Stimulated activated effector memory CD8-positive, alpha-beta T cell treated with anti-CD3 and anti-CD28 coated beads, Interleukin-12 subunit alpha, Interleukin-12 subunit beta, amount 100 ng/mL, for 72 hours (primary cell): ENCODE results near the gene RAX2.

Experiments used
- ATAC-seq: fragments of 150-1000 bp; cut with Tn5 transposase; 2 replicates; pipeline ENCODE4 v1.10.0; 2021
- DNase-seq, 2 donors: peaks; one replicate each; pipeline ENCODE4 v3.0.0; 2021 to 2022; ENCODE audit warnings: low spot score in 2 of 2
- H3K27ac Mint-ChIP-seq: one replicate; pipeline ENCODE4 v1.8.0; 2022; ENCODE audit warnings: mild to moderate bottlenecking, mixed read lengths
- H3K36me3 Mint-ChIP-seq: one replicate; pipeline ENCODE4 v1.8.0; 2022; ENCODE audit warnings: mild to moderate bottlenecking, mixed read lengths
- H3K4me1 Mint-ChIP-seq: one replicate; pipeline ENCODE4 v1.8.0; 2022; ENCODE audit warnings: mixed read lengths
- H3K4me3 Mint-ChIP-seq: one replicate; pipeline ENCODE4 v1.8.0; 2022; ENCODE audit warnings: mild to moderate bottlenecking, mixed read lengths
- H3K9me3 Mint-ChIP-seq: one replicate; pipeline ENCODE4 v1.8.0; 2022; ENCODE audit warnings: mixed read lengths

RAX2 gene

DNA sequence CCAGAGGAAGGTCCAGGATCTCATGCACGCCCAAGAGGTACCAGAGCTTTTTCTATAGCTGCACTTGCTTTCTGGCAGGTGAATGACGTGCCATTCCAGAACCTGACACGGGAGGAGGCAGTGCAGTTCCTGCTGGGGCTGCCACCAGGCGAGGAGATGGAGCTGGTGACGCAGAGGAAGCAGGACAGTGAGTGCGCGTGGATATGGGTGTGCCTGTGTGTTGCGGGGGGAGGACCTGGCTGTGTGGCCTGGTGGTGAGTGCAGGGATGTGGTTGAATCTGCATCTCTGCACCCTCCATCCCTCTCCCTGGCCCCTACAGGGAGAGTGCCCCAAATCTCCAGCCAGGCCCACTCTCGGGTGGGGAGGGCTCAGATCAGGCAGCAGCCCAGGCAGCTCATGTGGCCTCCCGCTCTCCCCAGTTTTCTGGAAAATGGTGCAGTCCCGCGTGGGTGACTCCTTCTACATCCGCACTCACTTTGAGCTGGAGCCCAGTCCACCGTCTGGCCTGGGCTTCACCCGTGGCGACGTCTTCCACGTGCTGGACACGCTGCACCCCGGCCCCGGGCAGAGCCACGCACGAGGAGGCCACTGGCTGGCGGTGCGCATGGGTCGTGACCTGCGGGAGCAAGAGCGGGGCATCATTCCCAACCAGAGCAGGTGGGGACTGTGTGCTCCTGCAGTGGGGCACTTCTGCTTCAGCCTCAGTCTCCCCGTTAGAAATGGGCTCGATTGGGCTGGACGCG is 33.4 kb downstream of the RAX2 start:
- ATAC-seq = no peak
- no peaks in the 10 kb centered on the region for H3K9me3 Mint-ChIP-seq
- DNase-seq = no peak
- H3K4me1 Mint-ChIP-seq = peaks cover 6% of the 10 kb centered on the region
- H3K36me3 Mint-ChIP-seq = no peaks in the 10 kb centered on the region
- H3K4me3 Mint-ChIP-seq = no peak overlapping the region
- H3K27ac Mint-ChIP-seq = no peak overlapping the region

DNA sequence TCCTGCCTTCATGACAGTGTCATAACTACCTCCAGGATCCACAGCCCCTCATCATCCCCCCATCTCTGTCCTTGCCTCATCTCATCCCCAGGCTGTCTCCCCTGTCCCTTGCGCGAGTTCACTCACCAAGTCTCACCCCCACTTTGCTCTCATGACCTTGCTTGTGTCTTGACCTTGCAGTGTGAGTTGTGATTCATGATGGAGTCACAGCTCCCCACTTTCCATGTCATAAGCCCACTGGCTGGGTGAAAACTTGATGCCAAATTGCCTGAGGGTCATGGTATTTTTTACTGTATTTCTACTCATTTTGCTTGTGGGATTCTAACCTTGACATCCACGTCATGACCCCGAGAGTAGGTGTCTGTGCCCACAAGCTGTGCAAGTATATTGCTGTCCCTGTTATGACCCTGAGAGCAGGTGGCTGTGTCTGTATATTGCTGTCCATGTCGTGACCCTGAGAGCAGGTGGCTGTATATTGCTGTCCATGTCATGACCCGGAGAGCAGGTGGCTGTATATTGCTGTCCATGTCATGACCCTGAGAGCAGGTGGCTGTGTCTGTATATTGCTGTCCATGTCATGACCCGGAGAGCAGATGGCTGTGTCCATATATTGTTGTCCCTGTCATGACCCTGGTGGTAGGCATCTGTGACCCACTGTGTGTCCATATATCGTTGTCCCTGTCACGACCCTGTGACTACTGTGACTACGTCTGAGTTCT is 34.4 kb downstream of the RAX2 start:
- Mint-ChIP-seq H3K27ac (no peak overlapping the region), H3K4me1 (peaks cover 6% of the 10 kb centered on the region), H3K9me3 (no peaks in the 10 kb centered on the region), H3K36me3 (no peaks in the 10 kb centered on the region), H3K4me3 (no peak overlapping the region)
- DNase-seq (no peak), ATAC-seq (no peak)

DNA sequence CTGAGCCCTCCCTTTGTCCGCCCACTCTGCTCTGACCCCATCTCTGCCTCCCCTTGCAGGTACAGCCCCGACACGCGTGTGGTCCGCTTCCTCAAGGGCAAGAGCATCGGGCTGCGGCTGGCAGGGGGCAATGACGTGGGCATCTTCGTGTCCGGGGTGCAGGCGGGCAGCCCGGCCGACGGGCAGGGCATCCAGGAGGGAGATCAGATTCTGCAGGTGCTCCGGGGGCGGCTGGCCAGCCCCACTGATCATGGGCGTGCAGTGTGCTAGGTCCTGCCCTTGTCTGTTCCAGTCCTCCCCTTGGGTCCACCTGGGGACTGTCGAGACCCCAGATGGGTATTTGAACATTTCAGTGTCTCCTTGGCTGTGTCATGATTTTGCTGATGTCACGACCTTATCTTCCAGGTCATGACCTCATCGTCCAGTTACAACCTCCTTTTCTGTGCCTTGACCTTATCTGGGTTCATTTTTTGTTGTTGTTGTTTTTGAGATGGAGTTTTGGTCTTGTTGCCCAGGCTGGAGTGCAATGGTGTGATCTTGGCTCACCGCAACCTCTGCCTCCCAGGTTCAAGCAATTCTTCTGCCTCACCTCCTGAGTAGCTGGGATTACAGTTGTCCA is 35.8 kb downstream of the RAX2 start:
- Mint-ChIP-seq H3K4me1 (peaks cover 6% of the 10 kb centered on the region), H3K4me3 (no peak overlapping the region)
- DNase-seq = no peak

GRCh38 chr19:3734310-3734600 is 37.8 kb downstream of the RAX2 start:
- ATAC-seq = no peak
- H3K36me3 Mint-ChIP-seq = no peaks in the 10 kb centered on the region
- no peaks in the 10 kb centered on the region for H3K9me3 Mint-ChIP-seq
- H3K4me1 Mint-ChIP-seq = peaks cover 8% of the 10 kb centered on the region
- H3K4me3 Mint-ChIP-seq = no peak overlapping the region
- no peak overlapping the region for H3K27ac Mint-ChIP-seq
- no peak for DNase-seq

More for the DNA sequence above, 35.8 kb downstream of the RAX2 start:
- ATAC-seq = no peak
- H3K36me3 Mint-ChIP-seq = no peaks in the 10 kb centered on the region
- H3K27ac Mint-ChIP-seq = no peak overlapping the region
- no peaks in the 10 kb centered on the region for H3K9me3 Mint-ChIP-seq

DNA sequence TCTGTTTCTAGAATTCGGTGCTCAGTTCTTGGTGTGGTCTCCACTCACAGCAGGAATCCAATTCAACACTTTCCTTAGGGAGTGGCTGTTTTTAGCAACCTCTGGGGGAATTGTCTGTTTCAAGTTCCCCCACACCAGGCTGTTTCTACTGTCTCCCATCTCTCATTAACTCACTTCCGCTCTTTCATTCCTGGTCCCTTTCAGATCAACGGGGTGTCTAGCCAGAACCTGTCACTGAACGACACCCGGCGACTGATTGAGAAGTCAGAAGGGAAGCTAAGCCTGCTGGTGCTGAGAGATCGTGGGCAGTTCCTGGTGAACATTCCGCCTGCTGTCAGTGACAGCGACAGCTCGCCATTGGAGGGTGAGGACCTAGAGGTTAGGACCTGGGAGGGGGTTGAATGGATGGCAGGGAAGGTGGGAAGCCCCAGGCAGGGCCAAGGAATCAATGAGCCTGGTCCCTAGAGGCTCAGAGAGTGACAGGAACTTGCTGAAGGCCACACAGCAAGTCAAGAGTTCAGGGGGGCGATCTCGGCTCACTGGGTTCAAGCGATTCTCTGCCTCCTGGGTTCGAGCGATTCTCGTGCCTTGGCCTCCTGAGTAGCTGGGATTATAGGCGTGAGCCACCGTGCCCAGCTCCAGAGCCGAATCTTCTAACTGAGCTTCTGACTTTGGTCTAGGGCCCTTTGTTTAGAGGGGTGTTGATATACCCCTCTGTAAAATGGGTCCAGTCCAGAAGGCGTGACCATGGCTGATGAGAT is 38.3 kb downstream of the RAX2 start:
- ATAC-seq (no peak), DNase-seq (no peak)
- no peak overlapping the region for H3K27ac Mint-ChIP-seq
- H3K4me3 Mint-ChIP-seq = no peak overlapping the region
- H3K4me1 Mint-ChIP-seq = peaks cover 12% of the 10 kb centered on the region
- no peaks in the 10 kb centered on the region for H3K36me3 Mint-ChIP-seq
- no peaks in the 10 kb centered on the region for H3K9me3 Mint-ChIP-seq

- Mint-ChIP-seq H3K4me1 (peaks cover 6% of the 10 kb centered on the region), H3K36me3 (no peaks in the 10 kb centered on the region), H3K9me3 (no peaks in the 10 kb centered on the region), H3K27ac (no peak overlapping the region), H3K4me3 (no peak overlapping the region)
- DNase-seq (no peak), ATAC-seq (no peak)
Measured at GRCh38 chr19:3732108-3732507, 39.9 kb downstream of the RAX2 start.

- H3K4me3 Mint-ChIP-seq = no peak overlapping the region
- no peak for DNase-seq
- no peaks in the 10 kb centered on the region for H3K9me3 Mint-ChIP-seq
- no peak for ATAC-seq
- no peaks in the 10 kb centered on the region for H3K36me3 Mint-ChIP-seq
- H3K4me1 Mint-ChIP-seq = peaks cover 6% of the 10 kb centered on the region
- H3K27ac Mint-ChIP-seq = no peak overlapping the region
Measured at GRCh38 chr19:3730457-3730958, 41.5 kb downstream of the RAX2 start.

DNA sequence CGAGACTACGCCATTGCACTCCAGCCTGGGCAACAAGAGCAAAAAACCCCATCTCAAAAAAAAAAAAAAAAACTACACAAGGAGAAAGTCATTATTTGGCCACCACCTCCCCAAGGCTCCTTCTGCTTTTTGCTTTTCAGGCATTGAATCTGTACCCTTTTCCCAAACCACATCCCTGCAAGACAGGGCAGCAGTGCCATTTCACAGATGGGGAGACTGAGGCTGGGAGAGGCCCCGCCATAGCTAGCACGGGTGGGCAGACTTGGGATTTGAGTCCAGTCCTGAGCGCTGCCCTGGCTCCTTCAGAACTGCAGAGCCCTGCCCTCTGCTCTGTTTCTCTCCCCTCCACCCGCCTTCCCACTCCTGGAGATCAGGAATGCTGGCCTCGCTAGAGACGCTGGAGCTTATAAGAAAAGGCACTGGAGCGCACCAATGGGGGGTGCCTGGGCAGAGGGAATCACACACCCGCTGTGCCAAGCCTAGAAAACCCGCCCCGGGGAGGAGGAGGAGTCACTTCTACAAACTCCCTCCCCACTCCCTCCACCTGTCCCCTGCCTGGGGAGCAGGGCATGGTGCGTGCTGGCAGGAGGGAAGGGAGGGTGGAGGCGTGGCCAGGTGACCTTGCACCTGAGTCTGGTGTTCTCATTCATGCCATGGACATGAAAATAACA is 46.3 kb downstream of the RAX2 start:
- H3K27ac Mint-ChIP-seq = no peak overlapping the region
- H3K4me3 Mint-ChIP-seq = no peak overlapping the region
- peaks cover 14% of the 10 kb centered on the region for H3K4me1 Mint-ChIP-seq
- H3K36me3 Mint-ChIP-seq = no peaks in the 10 kb centered on the region
- H3K9me3 Mint-ChIP-seq = no peaks in the 10 kb centered on the region
- ATAC-seq (no peak), DNase-seq (no peak)

DNA sequence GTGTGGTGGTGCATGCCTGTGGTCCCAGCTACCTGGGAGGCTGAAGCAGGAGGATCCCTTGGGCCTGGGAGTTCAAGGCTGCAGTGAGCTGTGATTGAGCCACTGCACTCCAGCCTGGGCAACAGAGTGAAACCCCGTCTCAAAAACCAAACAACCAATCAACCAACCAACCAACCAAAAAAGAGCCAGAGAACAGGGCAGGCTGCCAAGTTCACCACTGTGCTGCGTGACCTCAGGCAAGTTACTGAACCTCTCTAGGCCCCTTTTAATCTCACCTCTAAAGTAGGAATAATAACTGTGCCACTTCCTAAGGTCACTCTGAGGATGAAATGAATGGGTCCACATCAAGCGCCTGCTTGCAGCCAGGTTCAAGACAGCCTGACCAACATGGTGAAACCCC is 46.9 kb downstream of the RAX2 start:
- DNase-seq = no peak
- Mint-ChIP-seq H3K27ac (no peak overlapping the region), H3K36me3 (no peaks in the 10 kb centered on the region), H3K9me3 (no peaks in the 10 kb centered on the region), H3K4me3 (no peak overlapping the region), H3K4me1 (peaks cover 16% of the 10 kb centered on the region)
- no peak for ATAC-seq

- no peak overlapping the region for H3K4me3 Mint-ChIP-seq
- H3K9me3 Mint-ChIP-seq = no peaks in the 10 kb centered on the region
- peaks cover 15% of the 10 kb centered on the region for H3K4me1 Mint-ChIP-seq
- ATAC-seq (no peak), DNase-seq (no peak)
- no peaks in the 10 kb centered on the region for H3K36me3 Mint-ChIP-seq
- H3K27ac Mint-ChIP-seq = no peak overlapping the region
Measured at GRCh38 chr19:3723883-3724282, 48.1 kb downstream of the RAX2 start.

GRCh38 chr19:3723110-3723488 is 48.9 kb downstream of the RAX2 start:
- Mint-ChIP-seq H3K27ac (no peak overlapping the region), H3K36me3 (no peaks in the 10 kb centered on the region), H3K4me3 (no peak overlapping the region), H3K9me3 (no peaks in the 10 kb centered on the region), H3K4me1 (peaks cover 15% of the 10 kb centered on the region)
- no peak for ATAC-seq
- no peak for DNase-seq

- Mint-ChIP-seq H3K4me3 (peak overlapping the region; percentile 63), H3K4me1 (peaks cover 15% of the 10 kb centered on the region), H3K9me3 (no peaks in the 10 kb centered on the region), H3K36me3 (no peaks in the 10 kb centered on the region), H3K27ac (no peak overlapping the region)
- ATAC-seq (no peak), DNase-seq (no peak)
Measured at GRCh38 chr19:3722443-3723109, 49.5 kb downstream of the RAX2 start.

- no peak for DNase-seq
- peaks cover 15% of the 10 kb centered on the region for H3K4me1 Mint-ChIP-seq
- no peaks in the 10 kb centered on the region for H3K36me3 Mint-ChIP-seq
- no peak overlapping the region for H3K27ac Mint-ChIP-seq
- no peaks in the 10 kb centered on the region for H3K9me3 Mint-ChIP-seq
- no peak for ATAC-seq
- H3K4me3 Mint-ChIP-seq = peak overlapping the region; percentile 63
Measured at GRCh38 chr19:3721887-3722442, 50.1 kb downstream of the RAX2 start.

- H3K4me3 Mint-ChIP-seq = peak overlapping the region; percentile 63
- DNase-seq = peak; percentile 92 to 98
- H3K36me3 Mint-ChIP-seq = no peaks in the 10 kb centered on the region
- peak; percentile 94 for ATAC-seq
- H3K27ac Mint-ChIP-seq = no peak overlapping the region
- H3K4me1 Mint-ChIP-seq = peaks cover 15% of the 10 kb centered on the region
- no peaks in the 10 kb centered on the region for H3K9me3 Mint-ChIP-seq
Measured at GRCh38 chr19:3721131-3721886, 50.7 kb downstream of the RAX2 start.
